Mesenchymal stem cell (in vitro differentiated cells and primary cell): Measurements from ENCODE around the gene RNF166.
A peak's percentile ranks its signal among the peaks of the same experiment; 100 is the strongest.

ENCODE experiments used
- DNase-seq: peaks from one replicate; pipeline ENCODE4 v3.0.0-alpha.2; 2013
- H2AFZ ChIP-seq: one replicate; pipeline ENCODE4 v1.6.1; 2013; ENCODE audit warnings: low read depth, mild to moderate bottlenecking, control low read depth, inconsistent platforms, low read length, moderate library complexity
- H2AK5ac ChIP-seq: 2 replicates; pipeline ENCODE4 v1.6.1; 2013; ENCODE audit warnings: low read length, moderate library complexity, mild to moderate bottlenecking, inconsistent platforms; ENCODE audit not compliant: severe bottlenecking
- H2BK120ac ChIP-seq: one replicate; pipeline ENCODE4 v1.6.1; 2013; ENCODE audit warnings: low read depth, mild to moderate bottlenecking, inconsistent platforms, low read length, moderate library complexity
- H2BK12ac ChIP-seq, 2 experiments: one replicate each; pipeline ENCODE4 v1.6.1; 2013; ENCODE audit warnings: inconsistent platforms in 2 of 2, low read length in 2 of 2, mild to moderate bottlenecking in 2 of 2, moderate library complexity in 2 of 2, control low read depth in 1 of 2
- H2BK15ac ChIP-seq: one replicate; pipeline ENCODE4 v1.6.1; 2013; ENCODE audit warnings: mild to moderate bottlenecking, low read depth, inconsistent platforms; ENCODE audit not compliant: poor library complexity, severe bottlenecking
- H2BK5ac ChIP-seq: 2 replicates; pipeline ENCODE4 v1.6.1; 2013; ENCODE audit warnings: low read depth, mild to moderate bottlenecking, low read length, control low read depth, inconsistent platforms; ENCODE audit not compliant: poor library complexity, severe bottlenecking
- H3K14ac ChIP-seq, 2 experiments: one replicate each; pipeline ENCODE4 v1.6.1; 2013; ENCODE audit warnings: inconsistent platforms in 2 of 2, low read length in 2 of 2, control low read depth in 1 of 2, mild to moderate bottlenecking in 1 of 2, moderate library complexity in 1 of 2
- H3K18ac ChIP-seq, 2 experiments: one replicate each; pipeline ENCODE4 v1.6.1; 2013; ENCODE audit warnings: inconsistent platforms in 2 of 2, low read length in 2 of 2, control low read depth in 1 of 2, low read depth in 1 of 2, mild to moderate bottlenecking in 1 of 2
- H3K23ac ChIP-seq, 2 experiments: one replicate each; pipeline ENCODE4 v1.6.1; 2013; ENCODE audit warnings: inconsistent platforms in 2 of 2, low read length in 2 of 2, mild to moderate bottlenecking in 2 of 2, moderate library complexity in 2 of 2, control low read depth in 1 of 2
- H3K27ac ChIP-seq: 2 replicates; pipeline ENCODE4 v1.5.1; 2013; ENCODE audit warnings: mild to moderate bottlenecking, moderate library complexity, low read length, control low read depth, inconsistent platforms; ENCODE audit not compliant: poor library complexity, severe bottlenecking
- H3K27me3 ChIP-seq, 2 experiments: 2 replicates each; pipeline versions ENCODE4 v1.6.1 to v1.7.0; 2013; ENCODE audit warnings: low read length in 2 of 2, mild to moderate bottlenecking in 2 of 2, moderate library complexity in 2 of 2, control low read depth in 1 of 2, inconsistent platforms in 1 of 2; ENCODE audit not compliant: control insufficient read depth in 1 of 2, insufficient read depth in 1 of 2
- H3K36me3 ChIP-seq, 2 experiments: 2 replicates each; pipeline versions ENCODE4 v1.6.1 to v1.7.0; 2013; ENCODE audit warnings: low read length in 2 of 2, control low read depth in 1 of 2, inconsistent platforms in 1 of 2, low read depth in 1 of 2, mild to moderate bottlenecking in 1 of 2; ENCODE audit not compliant: insufficient read depth in 2 of 2, control insufficient read depth in 1 of 2
- H3K4ac ChIP-seq, 2 experiments: one replicate each; pipeline ENCODE4 v1.6.1; 2013; ENCODE audit warnings: inconsistent platforms in 2 of 2, low read length in 2 of 2, mild to moderate bottlenecking in 2 of 2, moderate library complexity in 2 of 2, control low read depth in 1 of 2, low read depth in 1 of 2
- H3K4me1 ChIP-seq: 2 replicates; pipeline ENCODE4 v1.6.1; 2013; ENCODE audit warnings: low read depth, low read length, control low read depth; ENCODE audit not compliant: control insufficient read depth, insufficient read depth
- H3K4me2 ChIP-seq: 2 replicates; pipeline ENCODE4 v1.6.1; 2013; ENCODE audit warnings: low read length, mild to moderate bottlenecking, inconsistent platforms; ENCODE audit not compliant: poor library complexity, severe bottlenecking
- H3K4me3 ChIP-seq, 2 experiments: 2 replicates each; pipeline versions ENCODE4 v1.5.1 to v1.7.0; 2013; ENCODE audit warnings: low read length in 2 of 2, mild to moderate bottlenecking in 2 of 2, control low read depth in 1 of 2, low read depth in 1 of 2; ENCODE audit not compliant: insufficient read depth in 1 of 2
- H3K79me1 ChIP-seq: replicated peaks from 2 replicates; pipeline ENCODE4 v1.6.1; 2013; ENCODE audit warnings: mild to moderate bottlenecking, control low read depth, low read length, inconsistent platforms; ENCODE audit not compliant: poor library complexity, severe bottlenecking
- H3K9ac ChIP-seq: 2 replicates; pipeline ENCODE4 v1.7.0; 2013; ENCODE audit warnings: mild to moderate bottlenecking, low read length, moderate library complexity
- H3K9me3 ChIP-seq: 2 replicates; pipeline ENCODE4 v1.7.0; 2013; ENCODE audit warnings: mild to moderate bottlenecking, low read length; ENCODE audit not compliant: control insufficient read depth
- H4K8ac ChIP-seq: one replicate; pipeline ENCODE4 v1.6.1; 2013; ENCODE audit warnings: inconsistent platforms, mild to moderate bottlenecking, low read length, moderate library complexity
- H4K91ac ChIP-seq: one replicate; pipeline ENCODE4 v1.6.1; 2013; ENCODE audit warnings: mild to moderate bottlenecking, low read length, inconsistent platforms
- WGBS: methylation state at CpG from one replicate; pipeline ENCODE4 v1.1.7; 2013; ENCODE audit warnings: mixed read lengths; 5-methylcytosine and 5-hydroxymethylcytosine counted together

The RNF166 gene

GRCh38 chr16:88738151-88739084 lies 32.2 kb upstream of the RNF166 start:
- Histone ChIP-seq H3K27me3 (no peaks in the 10 kb centered on the region), H3K27ac (no peak overlapping the region), H2BK12ac (no peak overlapping the region), H2BK15ac (no peak overlapping the region), H2AFZ (no peak overlapping the region), H2BK5ac (no peak overlapping the region), H4K8ac (no peak overlapping the region), H3K14ac (no peak overlapping the region), H4K91ac (no peak overlapping the region), H3K4me3 (no peak overlapping the region), H3K4me1 (peaks cover 23% of the 10 kb centered on the region), H3K9ac (no peak overlapping the region), H3K36me3 (peaks cover 57 to 97% of the 10 kb centered on the region in 2 experiments), H3K4ac (no peak overlapping the region), H3K4me2 (no peak overlapping the region), H2BK120ac (no peak overlapping the region), H3K79me1 (peaks cover 13% of the 10 kb centered on the region), H3K23ac (no peak overlapping the region), H2AK5ac (no peak overlapping the region), H3K18ac (no peak overlapping the region), H3K9me3 (no peaks in the 10 kb centered on the region)
- DNase-seq: no peak
- WGBS: 90% methylated on average over 41 of the region's 41 CpGs

GRCh38 chr16:88737298-88738150 lies 31.3 kb upstream of the RNF166 start:
- Histone ChIP-seq H2BK5ac (no peak overlapping the region), H3K4me1 (peaks cover 18% of the 10 kb centered on the region), H2BK15ac (no peak overlapping the region), H3K4me2 (no peak overlapping the region), H2BK120ac (no peak overlapping the region), H2AFZ (no peak overlapping the region), H3K36me3 (peaks cover 64 to 97% of the 10 kb centered on the region in 2 experiments), H2BK12ac (no peak overlapping the region), H3K27me3 (no peaks in the 10 kb centered on the region), H4K8ac (peak overlapping the region; percentile 1), H3K4me3 (no peak overlapping the region), H3K79me1 (peaks cover 7% of the 10 kb centered on the region), H3K9me3 (no peaks in the 10 kb centered on the region), H2AK5ac (no peak overlapping the region), H3K4ac (no peak overlapping the region), H3K23ac (no peak overlapping the region), H4K91ac (no peak overlapping the region), H3K14ac (no peak overlapping the region), H3K9ac (no peak overlapping the region), H3K18ac (no peak overlapping the region), H3K27ac (no peak overlapping the region)
- DNase-seq: peak; percentile 78
- 49% methylated on average over 48 of the region's 54 CpGs for WGBS

- H3K23ac ChIP-seq: no peak overlapping the region
- no peak overlapping the region for H3K4me2 ChIP-seq
- no peak for DNase-seq
- no peak overlapping the region for H3K14ac ChIP-seq
- H3K18ac ChIP-seq: no peak overlapping the region
- no peak overlapping the region for H2BK5ac ChIP-seq
- H3K4me3 ChIP-seq: no peak overlapping the region
- no peaks in the 10 kb centered on the region for H3K27me3 ChIP-seq
- H3K36me3 ChIP-seq: peaks cover 66 to 97% of the 10 kb centered on the region in 2 experiments
- H3K9ac ChIP-seq: no peak overlapping the region
- H2BK12ac ChIP-seq: no peak overlapping the region
- H3K4ac ChIP-seq: no peak overlapping the region
- H4K8ac ChIP-seq: no peak overlapping the region
- no peaks in the 10 kb centered on the region for H3K9me3 ChIP-seq
- no peak overlapping the region for H4K91ac ChIP-seq
- whole genome bisulfite sequencing: 96% methylated on average over 19 of the region's 21 CpGs
- H3K4me1 ChIP-seq: peaks cover 15% of the 10 kb centered on the region
- no peak overlapping the region for H2BK120ac ChIP-seq
- peaks cover 5% of the 10 kb centered on the region for H3K79me1 ChIP-seq
- H2AFZ ChIP-seq: no peak overlapping the region
- H2AK5ac ChIP-seq: no peak overlapping the region
- no peak overlapping the region for H3K27ac ChIP-seq
- no peak overlapping the region for H2BK15ac ChIP-seq
These were observed 30.3 kb upstream of the RNF166 start for GRCh38 chr16:88736496-88736895.

GRCh38 chr16:88736088-88736487 lies 29.9 kb upstream of the RNF166 start:
- Histone ChIP-seq H3K9ac (no peak overlapping the region), H2BK15ac (no peak overlapping the region), H3K4ac (no peak overlapping the region), H3K9me3 (no peaks in the 10 kb centered on the region), H3K36me3 (peaks cover 67 to 97% of the 10 kb centered on the region in 2 experiments), H3K18ac (no peak overlapping the region), H3K4me2 (no peak overlapping the region), H2AK5ac (no peak overlapping the region), H3K4me3 (no peak overlapping the region), H3K27ac (no peak overlapping the region), H2BK120ac (no peak overlapping the region), H3K4me1 (peaks cover 19% of the 10 kb centered on the region), H2BK5ac (no peak overlapping the region), H2AFZ (no peak overlapping the region), H4K8ac (no peak overlapping the region), H2BK12ac (no peak overlapping the region), H3K27me3 (no peaks in the 10 kb centered on the region), H3K14ac (no peak overlapping the region), H3K79me1 (peaks cover 5% of the 10 kb centered on the region), H3K23ac (no peak overlapping the region), H4K91ac (peak overlapping the region; percentile 11)
- WGBS: 97% methylated on average over 21 of the region's 21 CpGs
- DNase-seq: no peak
